OCI-LY7 (cell line): ENCODE results near the gene ZNF516. TPM values are rescaled to one million over a fixed set of nuclear protein-coding genes. Genes with fewer than 3 reads are reported as not detected.

Experiments used
- BruUV-seq: library from RNA; stranded (reverse); fragments of 400-500 nt; replicated peaks from 2 replicates; lab custom pipeline; 2021; lab: Mats Ljungman, UMichigan
- CTCF ChIA-PET: fragments of 300-600 bp; sonication (Branson Sonifier 250); formaldehyde crosslinking; loops from one replicate; lab custom pipeline; 2022; ENCODE audit warnings: antibody characterized with exemption; ENCODE audit not compliant: unreplicated experiment; lab: Charles Lee
- POLR2A ChIA-PET: fragments of 300-600 bp; sonication (Branson Sonifier 250); formaldehyde crosslinking; loops from one replicate; lab custom pipeline; 2022; ENCODE audit warnings: antibody characterized with exemption; lab: Charles Lee
- DNase-seq: peaks from one replicate; pipeline ENCODE4 v3.0.0-alpha.2; 2015; ENCODE audit warnings: low spot score
- H2AFZ ChIP-seq: fragments of 200-600 bp; sonication (generic), shearing (Covaris generic); 2 replicates; pipeline ENCODE4 v1.6.1; 2014; ENCODE audit warnings: mild to moderate bottlenecking, antibody characterized with exemption, low read length, moderate library complexity
- H3K27ac ChIP-seq: fragments of 200-600 bp; sonication (generic); 2 replicates; pipeline ENCODE4 v1.5.1; 2014; ENCODE audit warnings: mixed run types, low read depth, mild to moderate bottlenecking, moderate library complexity, low read length, inconsistent platforms; ENCODE audit not compliant: poor library complexity, severe bottlenecking
- H3K36me3 ChIP-seq: fragments of 200-600 bp; sonication (generic); 2 replicates; pipeline ENCODE4 v1.6.1; 2014; ENCODE audit warnings: mild to moderate bottlenecking, antibody characterized with exemption, low read length, moderate library complexity, mixed read lengths; ENCODE audit not compliant: insufficient read depth
- H3K4me1 ChIP-seq: fragments of 200-600 bp; sonication (generic); 2 replicates; pipeline ENCODE4 v1.5.1; 2014; ENCODE audit warnings: mild to moderate bottlenecking, low read length; ENCODE audit not compliant: insufficient read depth, poor library complexity, severe bottlenecking
- H3K4me2 ChIP-seq: fragments of 200-600 bp; sonication (generic); 2 replicates; pipeline ENCODE4 v1.6.1; 2014; ENCODE audit warnings: mild to moderate bottlenecking, low read length
- H3K4me3 ChIP-seq: fragments of 200-600 bp; sonication (generic); 2 replicates; pipeline ENCODE4 v1.5.1; 2014; ENCODE audit warnings: mild to moderate bottlenecking, low read depth, low read length; ENCODE audit not compliant: poor library complexity, severe bottlenecking
- H3K79me2 ChIP-seq: fragments of 200-600 bp; sonication (generic); 2 replicates; pipeline ENCODE4 v1.6.1; 2016; ENCODE audit warnings: low read depth, mild to moderate bottlenecking, low read length, moderate library complexity, mixed read lengths; ENCODE audit not compliant: insufficient read depth
- H3K9me2 ChIP-seq: fragments of 200-600 bp; sonication (generic); 2 replicates; pipeline ENCODE4 v1.6.1; 2016; ENCODE audit warnings: mild to moderate bottlenecking, low read length, mixed read lengths; ENCODE audit not compliant: insufficient read depth
- H3K9me3 ChIP-seq: fragments of 200-600 bp; sonication (generic); 2 replicates; pipeline ENCODE4 v1.6.1; 2014; ENCODE audit warnings: mild to moderate bottlenecking, mixed run types, low read length, mixed read lengths
- H4K20me1 ChIP-seq: fragments of 200-600 bp; sonication (generic); 2 replicates; pipeline ENCODE4 v1.6.1; 2014; ENCODE audit warnings: mild to moderate bottlenecking, antibody characterized with exemption, low read length, moderate library complexity, mixed read lengths; ENCODE audit not compliant: insufficient read depth
- CTCF ChIP-seq: fragments of 200-600 bp; sonication (generic); conservative IDR thresholded peaks from 2 replicates; pipeline ENCODE4 v1.5.1; 2014; ENCODE audit warnings: mild to moderate bottlenecking, antibody characterized with exemption, low read length, moderate library complexity, mixed read lengths
- EZH2phosphoT487 ChIP-seq: fragments of 200-600 bp; sonication (generic); IDR thresholded peaks from 2 replicates; pipeline ENCODE4 v1.6.1; 2018; ENCODE audit warnings: low read depth, borderline replicate concordance, mild to moderate bottlenecking, mixed run types, antibody characterized with exemption, low read length, moderate library complexity, mixed read lengths
- intact Hi-C: fragments of 100-400 bp; cut with micrococcal nuclease; formaldehyde crosslinking; loops from one replicate; pipeline ENCODE4 v1.10.0; 2022; ENCODE audit not compliant: unreplicated experiment
- total RNA-seq, 2 experiments: library from RNA; depleted of rRNA in 1 of 2; stranded (reverse); fragments of >200 nt in 1 of 2; shearing (Covaris generic) in 1 of 2; gene quantifications; 2 replicates each; pipeline ENCODE4 v1.2.3, GENCODE V29; 2014 to 2022

The ZNF516 gene
- total RNA-seq, 2 experiments from 2014 or later, result 16.2 to 32.3 TPM

GRCh38 chr18:76459687-76460350, 35.2 kb downstream of the ZNF516 start:
- TF ChIP-seq EZH2phosphoT487 (no peak), CTCF (no peak)
- H4K20me1 ChIP-seq, result peaks cover 6% of the 10 kb centered on the region; the same call in 1 of the 2 replicates
- H3K27ac ChIP-seq, result no peak overlapping the region
- BruUV-seq, result no TSS peak
- no peaks in the 10 kb centered on the region for H3K36me3 ChIP-seq
- intact Hi-C loops, result no loop called here
- CTCF ChIA-PET, result no interaction called here
- H3K4me1 ChIP-seq, result peaks cover 6% of the 10 kb centered on the region
- POLR2A ChIA-PET, result no interaction called here
- H2AFZ ChIP-seq, result no peak overlapping the region
- no peaks in the 10 kb centered on the region for H3K9me2 ChIP-seq
- H3K4me2 ChIP-seq, result no peak overlapping the region
- H3K9me3 ChIP-seq, result no peaks in the 10 kb centered on the region
- DNase-seq, result no peak
- peaks cover 41% of the 10 kb centered on the region for H3K79me2 ChIP-seq
- H3K4me3 ChIP-seq, result no peak overlapping the region

- Histone ChIP-seq H3K36me3 (no peaks in the 10 kb centered on the region), H3K9me2 (no peaks in the 10 kb centered on the region), H3K79me2 (peaks cover 44% of the 10 kb centered on the region), H3K4me1 (peaks cover 6% of the 10 kb centered on the region), H4K20me1 (peaks cover 6% of the 10 kb centered on the region; the same call in 1 of the 2 replicates), H3K9me3 (no peaks in the 10 kb centered on the region), H2AFZ (no peak overlapping the region), H3K4me2 (no peak overlapping the region), H3K4me3 (no peak overlapping the region), H3K27ac (no peak overlapping the region)
- ChIA-PET CTCF (no interaction called here), POLR2A (no interaction called here)
- intact Hi-C loops, result no loop called here
- TF ChIP-seq EZH2phosphoT487 (no peak), CTCF (no peak)
- DNase-seq, result no peak
- BruUV-seq, result no TSS peak
Measured at GRCh38 chr18:76459312-76459686, 35.7 kb downstream of the ZNF516 start.

DNA sequence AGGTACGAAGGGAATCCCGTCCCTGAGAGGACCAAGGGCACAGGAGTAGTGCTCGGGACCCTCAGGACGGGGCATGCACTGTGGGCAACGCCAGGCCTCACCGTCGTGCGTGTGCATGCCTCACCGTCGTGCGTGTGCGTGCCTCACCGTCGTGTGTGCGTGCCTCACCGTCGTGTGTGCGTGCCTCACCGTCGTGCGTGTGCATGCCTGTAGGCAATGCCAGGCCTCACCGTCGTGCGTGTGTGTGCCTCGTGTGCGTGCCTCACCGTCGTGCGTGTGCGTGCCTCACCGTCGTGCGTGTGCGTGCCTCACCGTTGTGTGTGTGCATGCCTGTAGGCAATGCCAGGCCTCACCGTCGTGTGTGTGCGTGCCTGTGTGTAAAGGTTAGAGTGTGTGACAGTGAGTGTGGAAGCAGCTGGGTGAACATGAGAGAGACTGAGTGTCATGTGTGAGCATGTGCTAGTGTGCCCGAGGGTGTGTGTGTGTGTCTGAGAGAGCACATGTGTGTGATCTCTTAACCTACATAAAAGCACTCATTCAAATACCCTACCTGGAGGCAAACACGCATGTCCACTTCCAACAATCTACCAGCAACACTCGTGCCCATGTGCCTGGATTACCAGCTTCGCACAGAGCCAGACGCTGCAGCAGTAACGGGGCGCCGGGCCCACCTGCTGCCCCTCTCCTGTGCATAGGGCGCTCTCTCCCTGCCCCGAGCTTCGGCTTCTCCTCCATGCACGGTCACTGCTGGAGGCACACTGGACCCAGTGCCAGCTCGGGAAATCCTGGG, 36.3 kb downstream of the ZNF516 start:
- peaks cover 6% of the 10 kb centered on the region for H3K4me1 ChIP-seq
- no peaks in the 10 kb centered on the region for H3K9me2 ChIP-seq
- no peak overlapping the region for H3K4me2 ChIP-seq
- TF ChIP-seq CTCF (no peak), EZH2phosphoT487 (no peak)
- H3K79me2 ChIP-seq, result peaks cover 50% of the 10 kb centered on the region
- no peaks in the 10 kb centered on the region for H3K36me3 ChIP-seq
- DNase-seq, result no peak
- intact Hi-C loops, result no loop called here
- POLR2A ChIA-PET, result no interaction called here
- no TSS peak for BruUV-seq
- H3K27ac ChIP-seq, result no peak overlapping the region
- no peak overlapping the region for H2AFZ ChIP-seq
- H4K20me1 ChIP-seq, result peaks cover 10% of the 10 kb centered on the region; the same call in 1 of the 2 replicates
- H3K9me3 ChIP-seq, result no peaks in the 10 kb centered on the region
- CTCF ChIA-PET, result no interaction called here
- no peak overlapping the region for H3K4me3 ChIP-seq
